HEK293T (cell line): ENCODE measurements around the gene MINDY4.

ENCODE experiments used
- BHLHE40 ChIP-seq: fragments of 450-650 bp; IDR thresholded peaks from 2 replicates; pipeline ENCODE4 v1.6.1; 2016; ENCODE audit warnings: mild to moderate bottlenecking, moderate library complexity, borderline replicate concordance
- FOXA1 ChIP-seq: fragments of 450-650 bp; IDR thresholded peaks from 2 replicates; pipeline ENCODE4 v1.6.1; 2016; ENCODE audit warnings: mild to moderate bottlenecking
- L3MBTL2 ChIP-seq: fragments of 450-650 bp; conservative IDR thresholded peaks from 2 replicates; pipeline ENCODE4 v1.6.1; 2016; ENCODE audit warnings: mild to moderate bottlenecking

DNA sequence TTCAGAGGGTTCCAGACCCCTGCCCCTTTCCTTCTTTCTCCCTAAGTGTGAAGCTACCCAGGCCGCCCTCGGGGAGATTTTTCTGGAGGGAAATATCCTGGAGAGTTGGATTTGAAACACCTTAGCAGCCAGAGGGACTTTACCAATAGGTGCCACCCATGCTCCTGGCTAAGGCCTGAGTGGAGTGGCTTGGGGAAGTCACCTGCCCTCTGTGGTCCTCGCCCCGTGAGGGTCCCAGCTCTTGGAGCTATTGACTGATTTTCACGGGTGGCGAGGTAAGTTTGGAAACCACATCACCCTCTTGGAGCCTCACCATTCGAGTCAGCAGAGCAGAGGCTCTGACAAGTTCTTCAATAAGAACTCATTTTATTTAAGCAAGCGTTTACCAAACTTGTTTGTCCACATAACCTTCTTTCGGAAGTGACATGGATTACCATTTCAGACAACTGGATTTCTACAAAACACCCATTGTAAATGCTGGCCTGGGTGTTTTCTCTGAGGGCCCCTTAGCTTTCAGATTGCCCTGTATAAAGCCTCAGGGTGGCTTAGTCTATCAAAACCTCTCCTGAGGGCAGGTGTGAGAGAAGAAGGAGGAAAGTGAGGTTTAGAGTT is 160.8 kb downstream of the MINDY4 start:
- TF ChIP-seq BHLHE40 (no peak), FOXA1 (no peak), L3MBTL2 (no peak)
